HG02938 (cell line): ENCODE data around the gene CHMP4B.

ENCODE experiments used
- ATAC-seq: cut with Tn5 transposase; IDR thresholded peaks from one replicate; pipeline ENCODE4 v1.9.1; 2021; ENCODE audit warnings: mild to moderate bottlenecking, moderate library complexity; ENCODE audit not compliant: unreplicated experiment

The CHMP4B gene

DNA sequence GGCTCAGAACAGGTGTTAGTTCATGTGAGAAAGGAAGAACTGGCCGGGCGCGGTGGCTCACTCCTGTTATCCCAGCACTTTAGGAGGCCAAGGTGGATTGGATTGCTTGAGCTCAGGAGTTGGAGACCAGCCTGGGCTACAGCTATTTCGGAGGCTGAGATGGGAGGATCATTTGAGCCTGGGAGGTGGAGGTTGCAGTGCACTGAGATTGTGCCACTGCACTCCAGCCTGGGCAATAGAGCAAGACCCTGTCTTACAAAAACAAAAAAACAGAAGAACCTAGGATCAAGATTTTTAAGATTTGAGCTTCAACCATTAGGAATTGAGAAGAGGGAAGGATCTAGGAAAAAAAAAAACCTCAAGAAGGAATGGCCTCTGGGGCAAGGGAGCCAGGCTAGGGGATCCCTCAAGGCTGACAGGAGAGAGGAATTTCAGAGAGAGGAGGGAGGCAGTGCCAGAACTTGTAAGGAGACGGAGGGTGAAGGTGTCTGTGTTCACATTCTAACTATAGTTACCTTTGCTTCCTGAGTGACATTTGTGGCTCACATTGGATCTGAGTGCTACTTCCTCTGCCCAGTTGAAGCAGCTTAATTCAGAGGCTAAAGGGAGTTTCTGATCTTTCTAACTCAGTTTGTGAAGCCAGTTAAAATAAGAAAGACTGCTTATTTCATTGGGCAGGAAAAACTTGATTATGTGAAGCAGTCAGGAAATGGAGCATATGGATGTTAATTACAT is 26.1 kb downstream of the CHMP4B start:
- no peak for ATAC-seq

DNA sequence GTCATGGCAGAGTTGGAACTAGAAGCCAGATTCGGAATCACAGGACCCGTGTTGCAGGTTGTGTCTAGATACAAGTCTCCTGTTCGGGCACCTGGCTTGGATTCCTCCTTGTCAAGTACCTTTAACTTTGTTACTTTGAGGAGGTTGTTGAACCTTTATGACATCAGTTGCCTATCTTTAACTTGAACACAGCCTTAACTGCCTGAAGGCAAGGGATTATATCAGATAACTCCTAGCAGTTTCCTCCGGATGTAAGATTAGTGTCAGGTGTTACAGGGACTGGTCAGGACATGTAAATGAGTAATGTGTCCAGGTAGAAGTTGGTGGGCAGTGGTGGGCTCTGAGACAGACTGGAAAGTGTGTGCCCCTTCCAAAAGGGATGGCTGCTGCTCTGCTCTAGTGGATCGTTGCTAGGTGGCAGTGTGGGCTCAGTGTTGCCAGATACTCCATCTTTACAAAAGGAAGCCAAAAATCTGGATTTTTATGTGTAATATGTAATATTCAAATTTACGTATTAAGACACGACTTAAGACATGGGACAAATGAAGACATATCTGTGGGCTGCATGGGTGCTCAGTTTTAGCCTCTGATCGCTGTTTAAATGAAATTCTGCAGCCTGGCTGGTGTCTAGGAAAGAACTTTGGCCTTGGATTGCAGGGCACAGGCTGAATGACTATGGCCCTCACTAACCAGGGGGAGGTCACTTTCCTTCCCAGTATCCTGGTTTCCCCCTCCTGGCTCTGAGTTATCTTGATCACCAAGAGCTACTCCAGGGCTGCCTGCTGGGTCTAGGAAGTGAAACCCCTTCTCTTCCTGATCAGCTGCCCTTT is 27.1 kb downstream of the CHMP4B start:
- no peak for ATAC-seq

GRCh38 chr20:33839591-33839990 is 28.4 kb downstream of the CHMP4B start:
- ATAC-seq, result no peak

DNA sequence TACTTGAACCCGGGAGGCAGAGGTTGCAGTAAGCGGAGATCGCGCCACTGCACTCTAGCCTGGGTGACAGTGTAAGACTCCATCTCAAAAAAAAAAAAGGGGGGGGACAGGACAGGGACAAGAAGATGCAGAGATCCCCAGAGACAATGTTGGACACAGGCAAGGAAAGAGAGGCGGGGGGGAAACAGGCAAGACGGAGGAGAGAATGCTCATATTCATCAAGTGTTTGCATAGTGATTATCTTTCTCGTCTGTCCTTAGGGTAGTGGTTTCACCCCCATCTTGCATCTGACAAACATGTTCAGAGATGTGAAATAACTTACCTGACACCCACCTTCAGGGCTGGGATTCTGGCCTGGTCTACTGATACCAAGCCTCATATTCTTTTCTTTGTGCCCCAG is 29.0 kb downstream of the CHMP4B start:
- no peak for ATAC-seq

- ATAC-seq, result no peak
These were observed 29.7 kb downstream of the CHMP4B start for GRCh38 chr20:33840759-33841435.

DNA sequence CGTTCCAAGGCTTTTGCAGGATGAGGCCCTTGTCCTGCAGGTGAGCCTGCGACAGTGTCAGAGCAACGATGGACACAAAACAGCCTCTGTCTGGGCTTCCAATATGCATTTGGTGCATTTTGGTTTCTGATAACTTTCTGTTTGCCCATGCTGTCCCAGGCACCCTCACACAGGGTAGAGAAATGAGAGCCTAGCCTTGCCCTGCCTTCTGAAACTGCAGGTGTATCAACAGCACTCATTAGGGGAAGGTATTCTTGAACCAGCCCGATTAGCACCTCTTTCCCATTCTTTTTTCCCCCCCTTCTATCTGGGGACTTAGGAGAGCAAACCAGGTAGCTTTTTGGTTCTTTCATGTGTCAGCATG is 30.3 kb downstream of the CHMP4B start:
- no peak for ATAC-seq

DNA sequence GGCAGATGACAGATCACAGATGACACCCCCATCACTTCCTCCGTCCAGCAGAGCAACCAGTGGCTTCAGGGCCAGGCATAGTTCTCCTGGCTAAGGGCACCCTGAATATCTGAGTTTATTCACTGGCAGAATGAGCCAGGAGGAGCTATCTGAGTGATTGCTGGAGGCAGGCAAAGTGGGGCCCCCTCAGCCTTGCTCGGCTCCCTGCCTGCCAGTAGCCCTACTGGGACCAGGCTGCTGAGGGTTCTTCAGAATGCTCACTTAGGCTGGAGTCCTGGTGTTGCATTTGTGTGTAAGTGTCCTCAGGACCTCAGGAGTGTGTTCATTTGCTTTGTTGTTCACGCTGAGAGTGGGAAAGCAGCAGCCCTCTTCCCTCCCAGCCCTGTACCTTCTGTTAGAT is 31.2 kb downstream of the CHMP4B start:
- no peak for ATAC-seq

DNA sequence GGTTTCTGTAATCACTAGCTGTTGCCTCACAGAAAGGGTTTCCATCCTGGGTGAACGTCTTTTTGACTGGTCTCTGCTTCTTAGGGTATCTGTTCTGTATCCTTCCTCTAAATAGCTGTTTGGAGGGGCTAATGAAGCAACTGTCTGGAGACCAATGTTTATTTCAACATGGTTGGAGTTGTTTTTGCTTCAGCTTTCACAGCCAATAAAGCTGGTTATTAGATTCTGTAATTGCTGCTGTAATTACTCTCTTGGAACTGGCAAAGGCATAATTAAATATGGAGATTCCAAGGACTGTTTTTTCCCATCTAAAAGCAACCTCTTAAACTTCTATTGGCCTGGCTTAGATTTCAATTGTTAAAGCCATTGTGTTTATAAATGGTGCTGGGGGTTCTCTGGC is 31.9 kb downstream of the CHMP4B start:
- no peak for ATAC-seq

- ATAC-seq, result no peak
These were observed 32.7 kb downstream of the CHMP4B start for GRCh38 chr20:33843854-33844253.

GRCh38 chr20:33846291-33846935 is 35.3 kb downstream of the CHMP4B start:
- ATAC-seq, result no peak

DNA sequence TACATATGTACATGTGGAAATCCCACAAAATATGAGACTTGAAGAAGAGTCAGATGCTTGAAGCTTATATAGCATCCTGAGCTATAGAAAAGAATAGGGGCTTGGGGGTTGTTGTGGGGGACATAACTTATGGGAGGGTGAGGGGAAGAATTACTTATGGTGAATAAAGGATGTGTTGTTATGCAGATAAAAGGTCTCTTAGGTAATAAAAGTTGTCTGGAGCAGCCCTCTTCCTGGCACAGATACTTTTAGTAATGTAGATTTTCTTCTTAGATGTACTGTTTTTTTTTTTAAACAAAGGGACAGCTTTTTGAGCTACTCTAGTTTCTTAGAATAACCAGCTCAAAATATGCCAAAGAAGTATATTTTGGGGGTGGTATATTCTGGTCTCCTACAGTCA is 35.9 kb downstream of the CHMP4B start:
- ATAC-seq, result no peak

- no peak for ATAC-seq
These were observed 37.2 kb downstream of the CHMP4B start for GRCh38 chr20:33848391-33848790.

DNA sequence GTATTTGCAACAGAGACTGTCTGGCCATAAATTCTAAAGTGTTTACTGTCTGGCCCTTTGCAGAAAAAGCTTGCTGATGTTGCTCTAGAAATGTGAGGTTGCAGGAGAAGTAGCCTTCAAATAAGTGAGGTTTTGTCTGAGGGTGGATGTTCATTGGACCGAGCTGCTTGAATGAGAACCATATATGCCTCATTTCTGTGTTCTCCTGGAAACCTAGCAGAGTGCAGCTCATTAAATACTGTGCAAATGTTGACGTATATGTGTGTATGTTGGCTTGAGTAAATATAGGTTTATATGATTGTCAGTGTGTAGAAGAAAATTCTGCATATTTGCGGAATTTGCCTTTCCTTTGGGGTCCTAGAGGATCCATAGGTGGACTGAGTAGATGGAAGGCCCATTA is 39.0 kb downstream of the CHMP4B start:
- ATAC-seq, result no peak

DNA sequence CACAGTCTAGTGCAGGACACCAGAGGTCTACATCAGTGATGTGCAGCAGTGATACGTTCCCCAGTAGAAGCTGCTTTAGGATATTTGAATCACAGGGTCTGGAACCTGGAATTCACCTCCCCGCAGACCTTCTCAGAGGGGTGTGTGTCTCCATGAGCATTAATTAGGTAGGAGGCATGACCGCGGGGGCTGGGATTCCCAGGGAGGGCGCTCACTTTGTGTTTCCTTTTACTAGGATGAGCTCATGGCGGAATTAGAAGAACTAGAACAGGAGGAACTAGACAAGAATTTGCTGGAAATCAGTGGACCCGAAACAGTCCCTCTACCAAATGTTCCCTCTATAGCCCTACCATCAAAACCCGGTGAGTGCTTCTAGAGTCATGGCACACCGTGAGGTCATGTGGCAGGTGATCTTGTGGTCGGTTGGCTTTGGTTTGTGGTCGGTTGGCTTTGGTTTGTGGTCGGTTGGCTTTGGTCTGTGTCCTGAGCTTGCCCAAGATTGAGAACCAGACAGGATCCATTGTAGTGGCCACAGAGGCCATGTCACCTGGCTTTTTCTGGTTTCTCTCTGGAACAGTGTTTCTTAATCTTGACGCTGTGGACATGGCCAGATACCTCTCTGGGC is 40.8 kb downstream of the CHMP4B start:
- ATAC-seq, result no peak

GRCh38 chr20:33852626-33853506 is 41.7 kb downstream of the CHMP4B start:
- ATAC-seq, result no peak

DNA sequence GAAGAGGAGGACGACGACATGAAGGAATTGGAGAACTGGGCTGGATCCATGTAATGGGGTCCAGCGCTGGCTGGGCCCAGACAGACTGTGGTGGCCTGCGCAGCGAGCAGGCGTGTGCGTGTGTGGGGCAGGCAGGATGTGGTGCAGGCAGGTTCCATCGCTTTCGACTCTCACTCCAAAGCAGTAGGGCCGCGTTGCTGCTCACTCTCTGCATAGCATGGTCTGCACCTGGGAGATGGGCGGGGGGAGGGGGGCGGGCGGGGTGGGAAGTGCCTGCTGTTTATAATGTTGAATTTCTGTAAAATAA is 42.3 kb downstream of the CHMP4B start:
- ATAC-seq, result no peak

GRCh38 chr20:33857722-33858563 is 46.8 kb downstream of the CHMP4B start:
- ATAC-seq, result no peak

DNA sequence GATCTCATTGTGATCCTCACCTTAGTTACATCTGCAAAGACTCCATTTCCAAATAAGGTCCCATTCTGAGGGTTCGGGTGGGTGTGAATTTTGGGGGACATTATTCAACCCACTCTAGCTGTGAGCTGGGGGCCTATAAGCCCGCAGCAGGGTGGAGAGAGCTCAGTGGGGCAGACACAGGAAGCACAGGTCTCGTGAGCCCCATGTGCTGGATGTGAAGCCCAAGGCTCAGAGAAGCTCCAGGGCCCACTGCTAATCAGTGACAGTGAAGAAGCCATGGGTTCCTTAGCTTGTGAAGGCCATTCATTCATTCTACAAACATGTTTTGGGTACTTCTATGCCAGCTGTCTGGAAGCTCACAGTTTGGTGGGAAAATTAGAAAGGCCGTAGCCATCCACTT is 47.5 kb downstream of the CHMP4B start:
- no peak for ATAC-seq

GRCh38 chr20:33859157-33859695 is 48.1 kb downstream of the CHMP4B start:
- no peak for ATAC-seq
